Measurements from ENCODE around the gene ICAM3. TPM values are rescaled to one million over a fixed set of nuclear protein-coding genes. Genes with fewer than 3 reads are reported as not detected.

Gene ICAM3
- total RNA-seq, 4 donors from 2014 or later = 5.5 to 20.6 (median 10.8) TPM

- Histone ChIP-seq H3K36me3 (peaks cover 0 to 17% (median 0%) of the 10 kb centered on the region in 3 donors), H3K9me3 (no peaks in the 10 kb centered on the region), H3K4me1 (peaks cover 0 to 36% (median 33%) of the 10 kb centered on the region in 4 donors), H3K27ac (no peak overlapping the region), H3K27me3 (peaks cover 0 to 15% of the 10 kb centered on the region in 2 donors), H3K4me3 (no peak overlapping the region)
- no peak for DNase-seq
- no peak for TF ChIP-seq POLR2A (IDR thresholded peaks at IDR 0.05)
- TF ChIP-seq CTCF (IDR thresholded peaks at IDR 0.05) = no peak
Observed at GRCh38 chr19:10284960-10285278, 54.5 kb downstream of the ICAM3 start.

GRCh38 chr19:10284065-10284959, 55.1 kb downstream of the ICAM3 start:
- no peak for DNase-seq
- no peak overlapping the region for H3K4me3 ChIP-seq
- TF ChIP-seq POLR2A (IDR thresholded peaks at IDR 0.05) (no peak), CTCF (IDR thresholded peaks at IDR 0.05) (no peak)
- H3K36me3 ChIP-seq = peaks cover 0 to 17% (median 0%) of the 10 kb centered on the region in 3 donors
- peaks cover 0 to 30% (median 27%) of the 10 kb centered on the region in 4 donors for H3K4me1 ChIP-seq
- H3K27me3 ChIP-seq = peaks cover 0 to 9% of the 10 kb centered on the region in 2 donors
- H3K27ac ChIP-seq = no peak overlapping the region
- no peaks in the 10 kb centered on the region for H3K9me3 ChIP-seq

Small RNA genes lying within 50 kb of the gene (small RNA-seq; reads per million reads assigned to genes)
- gene AC011511.1 (0 reads per million in 2 donors), gene AC011511.4 (0 reads per million in 2 donors)

Other genes with a start within 250 kb of the ICAM3 start
- gene ANGPTL6, start 236.9 kb downstream of the ICAM3 start, total RNA-seq = 10 to 100 TPM in 1 of 4 donors, 1 to 10 TPM in 3; 1.1 to 19.0 (median 2.5) TPM
- 100 to 1,000 TPM in 1 of 4 donors, 10 to 100 TPM in 3; 11.7 to 147 (median 24.7) TPM for gene PPAN, start 233.3 kb downstream of the ICAM3 start, total RNA-seq
- gene P2RY11, start 227.9 kb downstream of the ICAM3 start, total RNA-seq = 10 to 100 TPM in 2 of 4 donors, 1 to 10 TPM in 2; 7.0 to 21.5 (median 11.6) TPM
- 100 to 1,000 TPM; 111 to 220 (median 181) TPM for gene EIF3G, start 219.7 kb downstream of the ICAM3 start, total RNA-seq
- gene DNMT1, start 144.7 kb downstream of the ICAM3 start, total RNA-seq = 100 to 1,000 TPM in 1 of 4 donors, 10 to 100 TPM in 3; 22.1 to 195 (median 41.5) TPM
- 1 to 10 TPM; 2.8 to 4.8 (median 3.1) TPM for gene S1PR2, start 108.3 kb downstream of the ICAM3 start, total RNA-seq
- 10 to 100 TPM; 43.8 to 49.6 (median 45.3) TPM for gene MRPL4, start 87.4 kb downstream of the ICAM3 start, total RNA-seq
- 10 to 100 TPM in 2 of 4 donors, 1 to 10 TPM in 2; 2.6 to 62.7 (median 12.7) TPM for gene ICAM1, start 68.5 kb downstream of the ICAM3 start, total RNA-seq
- gene ICAM4, start 52.7 kb downstream of the ICAM3 start, total RNA-seq = not detected
- under 1 TPM in 1 of 4 donors, not detected in 3; 0.27 TPM for gene ICAM5, start 49.7 kb downstream of the ICAM3 start, total RNA-seq
- 10 to 100 TPM in 1 of 4 donors, 1 to 10 TPM in 1, not detected in 2; 2.1 to 10.7 TPM for gene ZGLP1, start 29.8 kb downstream of the ICAM3 start, total RNA-seq
- gene FDX2, start 23.6 kb downstream of the ICAM3 start, total RNA-seq = 10 to 100 TPM in 3 of 4 donors, 1 to 10 TPM in 1; 8.3 to 22.2 (median 12.5) TPM
- gene RAVER1, start 6.1 kb downstream of the ICAM3 start, total RNA-seq = 10 to 100 TPM; 42.1 to 66.5 (median 55.8) TPM
- gene TYK2, start 40.9 kb upstream of the ICAM3 start, total RNA-seq = 100 to 1,000 TPM; 138 to 531 (median 246) TPM
- gene CDC37, start 63.9 kb upstream of the ICAM3 start, total RNA-seq = 100 to 1,000 TPM; 118 to 443 (median 159) TPM
- 1 to 10 TPM; 3.3 to 7.2 (median 5.1) TPM for gene PDE4A, start 80.9 kb upstream of the ICAM3 start, total RNA-seq
- 10 to 100 TPM; 44.2 to 53.6 (median 46.9) TPM for gene KEAP1, start 163.7 kb upstream of the ICAM3 start, total RNA-seq
- not detected for gene S1PR5, start 177.8 kb upstream of the ICAM3 start, total RNA-seq
- gene ATG4D, start 204.3 kb upstream of the ICAM3 start, total RNA-seq = 100 to 1,000 TPM in 3 of 4 donors, 10 to 100 TPM in 1; 36.3 to 169 (median 150) TPM
- gene KRI1, start 226.4 kb upstream of the ICAM3 start, total RNA-seq = 10 to 100 TPM; 16.3 to 97.4 (median 20.0) TPM
- gene CDKN2D, start 229.4 kb upstream of the ICAM3 start, total RNA-seq = 1 to 10 TPM; 3.3 to 7.7 (median 6.4) TPM
- 100 to 1,000 TPM in 1 of 4 donors, 10 to 100 TPM in 3; 60.2 to 102 (median 82.5) TPM for gene AP1M2, start 247.7 kb upstream of the ICAM3 start, total RNA-seq

Measured in Peyer's patch (tissue), 4 donors.